GM19351 (cell line): ENCODE measurements around the gene CLEC16A.

Experiments
- ATAC-seq: cut with Tn5 transposase; IDR thresholded peaks from one replicate; pipeline ENCODE4 v1.9.1; 2021; ENCODE audit warnings: mild to moderate bottlenecking, moderate library complexity; ENCODE audit not compliant: unreplicated experiment

CLEC16A gene

DNA sequence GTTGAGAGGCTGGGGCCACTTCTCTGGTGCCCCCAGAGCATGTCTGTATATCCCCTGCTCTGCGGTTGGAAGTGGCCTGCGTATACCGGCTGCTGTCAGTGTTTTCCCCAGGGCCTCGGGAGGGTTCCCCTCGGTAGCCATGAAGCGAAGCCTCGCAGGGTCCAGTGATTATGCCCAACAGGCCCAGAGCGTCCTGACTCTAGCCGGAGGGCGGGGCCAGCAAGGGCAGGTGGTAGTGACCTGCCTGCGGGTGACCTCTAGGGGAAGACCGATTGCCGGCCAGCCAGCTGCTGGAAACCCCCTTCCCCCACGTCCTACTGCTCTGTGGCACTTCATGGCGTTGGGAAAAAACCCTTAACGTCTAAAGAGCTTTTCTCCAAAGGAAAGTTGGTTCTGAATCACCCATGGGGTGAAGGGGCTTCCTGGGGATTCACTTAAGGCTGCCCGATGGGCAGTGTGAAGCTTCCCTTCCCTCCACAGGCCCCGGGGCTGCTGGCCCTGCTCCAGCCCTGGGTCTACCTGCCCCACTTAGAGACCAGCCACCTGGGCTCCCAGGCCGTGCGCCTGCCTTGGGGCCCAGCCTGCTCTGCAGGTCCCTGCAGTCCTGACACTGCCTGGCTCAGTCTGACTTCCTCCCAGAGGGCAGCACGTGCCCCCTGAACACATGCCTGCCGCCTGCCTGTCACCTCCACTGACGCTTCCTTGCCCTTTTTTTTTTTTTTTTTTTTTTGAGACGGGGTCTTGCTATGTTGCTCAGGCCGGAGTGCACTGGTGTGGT lies 238.9 kb downstream of the CLEC16A start:
- peak; percentile 44 for ATAC-seq

GRCh38 chr16:11183951-11184350 lies 239.6 kb downstream of the CLEC16A start:
- ATAC-seq, result no peak

DNA sequence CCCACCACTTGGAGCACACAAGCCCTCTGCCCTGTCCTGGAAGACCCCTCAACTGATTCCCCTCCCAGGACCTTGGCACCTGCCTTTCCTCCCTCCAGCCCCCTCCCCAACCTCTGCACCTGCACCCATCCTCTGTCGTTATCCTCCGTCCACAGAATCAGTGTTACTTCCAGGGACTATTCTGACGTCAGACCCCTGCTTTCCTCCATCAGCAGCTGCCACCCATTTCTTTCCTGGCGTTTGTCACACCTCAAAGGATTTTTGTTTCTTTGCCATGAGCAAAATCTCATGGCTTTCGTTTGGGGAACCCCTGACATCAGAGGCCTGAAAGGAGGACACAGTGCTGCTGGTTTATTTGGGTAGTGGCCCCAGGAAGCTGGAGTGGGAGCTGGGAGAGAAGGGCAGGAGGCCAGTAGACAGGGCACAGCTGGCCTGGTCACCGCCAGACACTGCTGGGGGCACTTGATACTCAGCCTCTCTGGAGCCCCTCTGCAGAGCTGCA lies 243.2 kb downstream of the CLEC16A start:
- no peak for ATAC-seq

- ATAC-seq, result no peak
Observed at GRCh38 chr16:11188801-11189740, 244.7 kb downstream of the CLEC16A start.

DNA sequence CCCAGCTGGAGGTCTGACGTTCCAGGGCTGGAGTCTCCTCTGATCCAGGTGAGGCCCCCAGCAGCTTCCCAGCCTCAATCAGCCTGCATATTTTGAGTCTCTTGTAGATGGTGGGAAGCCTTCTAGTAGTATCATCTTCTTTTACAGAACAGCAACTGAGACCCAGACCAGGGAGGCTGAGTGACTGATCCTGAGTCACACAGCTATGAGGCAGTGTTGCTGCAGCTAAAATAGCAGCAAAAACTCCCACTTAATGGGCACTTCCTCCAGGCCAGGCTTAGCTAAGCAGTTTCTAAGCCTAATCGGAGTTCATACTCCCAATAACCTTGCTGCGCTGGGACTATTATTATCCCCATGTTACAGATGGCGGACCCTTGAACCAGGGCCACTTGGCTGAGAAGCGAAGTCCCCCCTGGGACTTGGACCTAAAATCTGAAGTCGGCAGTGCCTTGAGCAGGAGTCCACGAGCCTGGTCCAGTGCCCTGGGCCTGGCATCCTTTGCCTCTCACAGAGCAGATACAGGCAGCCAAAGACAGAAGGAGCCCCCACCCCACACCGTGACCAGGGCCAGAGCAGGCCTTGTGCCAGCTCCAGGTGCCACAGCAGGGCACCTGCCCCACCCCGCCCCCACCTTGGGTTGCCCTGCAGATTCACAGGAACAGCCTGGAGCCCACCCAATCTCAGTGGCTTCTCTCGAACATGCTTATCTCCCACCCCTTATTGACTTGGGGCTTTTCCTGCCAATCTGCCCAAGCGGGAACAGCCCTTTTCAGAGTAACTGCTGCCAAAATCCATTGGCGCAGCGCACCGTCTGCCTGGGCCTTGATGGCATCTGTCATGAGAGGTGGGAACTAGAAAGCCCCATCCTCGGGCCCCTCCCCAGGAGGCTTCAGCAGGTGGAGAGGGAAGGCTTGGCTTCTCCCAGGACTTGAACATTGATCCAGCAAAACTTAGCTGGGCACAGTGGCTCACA lies 246.5 kb downstream of the CLEC16A start:
- no peak for ATAC-seq

DNA sequence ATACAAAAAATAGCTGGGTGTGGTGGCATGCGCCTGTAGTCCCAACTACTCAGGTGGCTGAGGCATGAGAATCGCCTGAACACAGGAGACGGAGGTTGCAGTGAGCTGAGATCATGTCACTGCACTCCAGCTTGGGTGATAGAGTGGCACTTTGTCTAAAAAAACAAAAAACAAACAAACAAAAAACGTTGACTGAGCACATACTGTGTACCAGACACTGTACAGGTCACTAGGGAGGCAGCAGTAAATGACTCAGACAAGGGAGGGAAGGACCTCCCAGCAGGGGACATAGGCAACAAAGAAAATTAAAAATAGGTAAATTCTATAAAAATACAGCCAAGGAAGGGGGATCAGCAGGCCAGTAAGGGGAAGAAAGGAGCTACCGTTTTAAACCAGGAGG lies 247.3 kb downstream of the CLEC16A start:
- no peak for ATAC-seq

- ATAC-seq, result no peak
Observed at GRCh38 chr16:11193494-11193893, 249.1 kb downstream of the CLEC16A start.

- ATAC-seq, result no peak
Observed at GRCh38 chr16:11194913-11195312, 250.5 kb downstream of the CLEC16A start.

DNA sequence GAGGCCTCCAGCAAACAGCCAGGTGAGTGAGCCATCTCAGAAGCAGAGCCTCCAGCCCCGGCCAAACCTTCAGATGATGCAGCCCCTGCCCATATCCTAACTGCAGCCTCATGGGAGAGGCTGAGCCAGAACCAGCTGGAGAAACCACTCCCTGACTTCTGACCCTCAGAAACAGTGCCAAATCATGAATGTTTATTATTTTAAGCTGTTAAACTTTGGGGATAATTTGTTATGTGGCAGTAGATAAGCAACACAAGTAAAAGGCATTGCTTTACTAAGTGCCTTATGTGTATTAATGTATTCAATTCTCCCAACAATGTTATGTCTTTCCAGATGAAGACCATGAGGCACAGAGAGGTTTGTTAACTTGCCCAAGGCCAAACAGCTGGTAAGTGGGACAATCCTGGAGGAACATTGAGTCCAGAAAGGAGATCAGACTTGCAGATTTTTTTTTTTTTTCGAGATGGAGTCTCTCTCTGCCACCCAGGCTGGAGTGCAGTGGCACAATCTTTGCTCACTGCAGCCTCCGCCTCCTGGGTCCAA lies 252.0 kb downstream of the CLEC16A start:
- no peak for ATAC-seq

DNA sequence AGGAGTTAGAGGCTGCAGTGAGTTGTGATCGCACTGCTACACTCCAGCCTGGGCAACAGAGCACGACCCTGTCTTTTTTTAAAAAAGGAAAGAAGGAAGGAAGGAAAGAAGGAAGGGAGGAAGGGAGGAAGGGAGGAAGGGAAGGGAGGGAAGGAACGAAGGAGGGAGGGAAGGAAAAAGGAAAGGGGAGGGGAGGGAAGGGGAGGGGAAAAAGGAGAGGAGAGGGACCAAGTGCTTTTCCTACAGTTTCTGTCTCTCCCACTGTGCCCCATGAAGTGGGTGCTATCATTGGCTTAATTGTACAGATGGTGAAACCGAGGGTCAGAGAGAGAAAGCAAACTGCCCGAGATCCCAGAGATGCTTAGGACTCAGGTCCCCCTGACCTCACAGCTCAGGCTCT lies 254.0 kb downstream of the CLEC16A start:
- ATAC-seq, result no peak

DNA sequence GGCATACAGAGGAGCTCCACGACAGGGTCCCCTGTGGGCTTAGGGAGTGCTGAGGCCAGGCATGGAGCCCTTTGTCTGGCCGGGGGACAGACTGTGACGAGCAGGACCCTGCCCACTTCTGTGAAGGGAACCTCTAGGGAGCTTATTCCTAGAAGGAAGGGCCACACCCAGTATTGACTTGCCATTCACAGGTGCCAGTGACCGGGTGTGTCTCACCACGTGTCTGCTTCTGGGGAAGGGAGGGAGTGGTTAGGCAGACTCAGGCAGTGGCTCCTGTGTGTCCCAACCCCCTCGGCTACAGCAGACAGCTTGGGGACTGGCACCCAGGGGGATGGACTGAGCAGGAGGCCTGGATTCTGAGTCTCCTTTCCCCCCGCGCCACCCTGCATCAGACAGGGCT lies 254.5 kb downstream of the CLEC16A start:
- no peak for ATAC-seq

GRCh38 chr16:11200592-11200991 lies 256.2 kb downstream of the CLEC16A start:
- ATAC-seq, result no peak

DNA sequence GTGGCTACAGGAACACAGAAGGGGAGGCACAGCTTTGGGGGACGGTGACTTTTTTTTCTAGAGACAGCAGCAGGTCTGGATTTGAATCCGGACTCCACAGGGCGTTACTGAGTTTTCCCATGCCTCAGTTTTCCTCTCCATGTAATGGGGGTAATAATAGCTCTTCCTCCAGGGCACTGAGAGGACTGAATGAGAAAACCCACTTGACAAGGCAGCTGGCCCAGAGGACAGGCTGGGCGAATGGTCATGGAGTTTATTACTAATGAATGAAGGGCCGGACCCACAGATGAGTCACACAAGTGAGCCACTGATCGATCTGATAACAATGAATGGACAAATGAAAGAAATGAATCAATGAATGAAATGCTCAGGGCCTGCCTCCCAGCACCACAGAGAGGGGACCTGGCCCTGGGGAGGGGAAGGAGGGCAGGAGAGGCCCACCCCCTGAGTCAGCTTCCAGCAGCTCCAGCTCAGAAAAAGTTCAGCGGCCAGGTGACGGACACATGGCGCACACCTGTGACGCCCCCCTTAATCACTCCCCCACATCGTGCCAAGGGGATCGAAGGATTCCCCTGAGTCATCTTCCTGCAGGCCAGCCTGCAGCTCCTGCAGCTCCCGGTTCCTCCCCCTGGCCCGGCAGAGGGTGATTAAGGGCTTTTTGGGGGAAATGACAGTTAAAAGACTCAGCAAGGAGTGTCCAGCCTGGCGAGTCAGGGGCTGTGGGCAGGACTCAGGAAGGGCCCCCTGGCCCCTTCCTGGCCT lies 257.3 kb downstream of the CLEC16A start:
- no peak for ATAC-seq

- ATAC-seq, result no peak
Observed at GRCh38 chr16:11202260-11203091, 258.1 kb downstream of the CLEC16A start.

- ATAC-seq, result no peak
Observed at GRCh38 chr16:11203111-11203623, 258.8 kb downstream of the CLEC16A start.

- no peak for ATAC-seq
Observed at GRCh38 chr16:11204513-11205047, 260.2 kb downstream of the CLEC16A start.

DNA sequence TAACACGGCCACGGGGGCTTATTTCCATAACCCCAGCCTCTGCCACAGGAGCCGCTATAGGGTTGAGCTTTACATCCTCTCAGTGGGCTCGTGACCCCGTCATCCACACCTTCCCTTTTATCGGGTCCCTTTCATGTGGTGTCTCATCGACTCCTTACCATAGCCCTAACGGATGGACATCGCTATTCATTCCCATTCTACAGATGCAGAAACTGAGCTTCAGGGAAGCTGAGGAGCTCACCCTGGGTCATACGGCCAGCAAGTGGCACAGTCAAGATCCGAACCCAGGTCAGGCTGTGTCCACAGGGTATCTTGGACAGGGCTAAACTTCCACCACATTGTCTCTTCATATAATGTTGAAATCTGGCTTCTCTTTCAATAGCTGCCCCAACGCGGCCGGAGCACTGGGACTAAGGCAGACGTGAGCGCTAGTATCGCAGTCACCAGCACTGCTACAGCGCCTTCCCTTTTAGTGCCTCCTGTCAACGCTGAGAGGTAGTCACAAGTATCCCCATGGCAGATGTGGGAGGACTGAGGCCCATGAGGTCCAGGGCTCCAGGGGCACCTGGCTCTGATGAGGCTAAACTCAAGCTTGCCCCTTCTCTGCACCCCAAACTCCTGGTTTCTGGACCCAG lies 260.8 kb downstream of the CLEC16A start:
- ATAC-seq, result no peak
